NCI-H460 (cell line): ENCODE results near the gene ZNF175. TPM values are rescaled to one million over a fixed set of nuclear protein-coding genes. Genes with fewer than 3 reads are reported as not detected.
"Not testable (repeated sequence)": the region's sequence is repeated elsewhere in the genome, so short reads cannot be mapped to it uniquely, and the experiment has no call there.

Experiments
- DNase-seq: peaks from one replicate; pipeline ENCODE4 v3.0.0-alpha.2; 2016; ENCODE audit warnings: low read depth; ENCODE audit errors: extremely low read depth
- total RNA-seq: library from RNA; depleted of rRNA; stranded (reverse); fragments of >200 nt; shearing (Covaris generic); gene quantifications from 2 replicates; pipeline ENCODE4 v1.2.3, GENCODE V29; 2014; rRNA removed

Gene ZNF175
- total RNA-seq, 1 experiment from 2014 or later: 3.4 TPM

GRCh38 chr19:51626675-51627074, 55.6 kb downstream of the ZNF175 start:
- no peak for DNase-seq

DNA sequence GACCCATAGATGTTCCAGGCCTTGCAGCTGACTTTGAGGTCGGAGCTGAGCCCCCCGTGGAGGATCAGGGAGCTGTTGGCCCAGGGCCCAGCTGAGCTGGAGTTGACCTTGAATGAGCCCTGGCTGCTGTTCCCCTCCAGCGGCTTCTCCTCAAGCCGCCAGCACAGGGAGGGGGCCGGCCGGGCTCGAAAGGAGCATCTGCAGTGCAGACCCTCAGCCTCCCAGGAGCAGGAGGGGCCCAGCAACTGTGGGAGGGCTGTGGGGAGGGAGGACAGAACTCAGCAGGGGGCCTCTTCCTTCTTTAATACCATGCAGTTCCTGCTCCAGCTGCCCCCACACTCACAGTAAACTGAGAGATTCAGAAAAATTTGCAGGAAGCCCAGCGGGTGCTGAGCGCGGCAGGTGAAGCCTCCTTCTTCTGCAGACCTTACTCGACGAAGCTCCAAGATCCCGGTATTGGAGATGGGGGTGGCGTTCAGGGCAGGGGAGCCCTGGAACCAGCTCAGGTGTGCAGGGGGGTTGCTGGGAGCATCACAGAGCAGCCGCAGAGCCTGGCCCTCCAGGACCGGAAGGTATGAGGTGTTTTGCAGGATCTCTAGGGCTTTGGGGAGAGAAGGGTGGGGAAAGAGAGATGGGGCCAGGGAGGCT, 56.5 kb downstream of the ZNF175 start:
- no peak for DNase-seq

DNA sequence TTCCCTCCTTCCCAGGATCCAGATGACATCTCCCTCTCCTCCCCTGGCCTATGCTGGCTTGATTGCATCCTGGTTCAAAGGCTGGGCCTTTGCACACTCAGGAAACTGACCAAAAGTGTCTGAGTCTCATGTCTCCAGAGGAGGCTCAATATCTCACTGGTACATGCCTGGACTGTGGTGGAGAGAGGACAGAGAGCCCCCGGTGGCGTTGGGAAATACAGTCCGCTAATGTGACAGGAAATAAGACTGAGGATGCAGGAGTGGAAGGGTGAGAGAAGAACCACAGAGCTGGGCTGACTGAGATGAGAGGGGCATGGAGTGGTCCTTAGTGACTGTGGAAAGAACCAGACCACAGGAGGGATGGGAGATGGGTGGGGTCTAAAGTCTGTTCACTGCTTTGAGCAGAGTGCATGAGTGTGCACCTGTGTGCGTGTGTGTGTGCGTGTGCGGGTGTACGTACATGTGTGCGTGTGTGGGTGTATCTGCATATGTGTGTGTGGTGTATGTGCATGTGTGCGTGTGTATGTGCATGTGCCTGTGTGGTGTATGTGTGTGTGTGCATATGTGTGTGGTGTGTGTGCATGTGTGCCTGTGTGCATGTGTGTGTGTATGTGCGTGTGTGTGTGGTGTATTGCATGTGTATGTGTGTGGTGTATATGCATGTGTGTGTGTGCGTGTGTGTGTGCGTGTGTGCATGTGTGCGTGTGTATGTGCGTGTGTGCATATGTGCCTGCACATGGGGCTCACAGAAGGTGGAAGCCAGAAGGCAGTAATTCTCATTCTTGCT, 57.3 kb downstream of the ZNF175 start:
- DNase-seq: no peak

DNA sequence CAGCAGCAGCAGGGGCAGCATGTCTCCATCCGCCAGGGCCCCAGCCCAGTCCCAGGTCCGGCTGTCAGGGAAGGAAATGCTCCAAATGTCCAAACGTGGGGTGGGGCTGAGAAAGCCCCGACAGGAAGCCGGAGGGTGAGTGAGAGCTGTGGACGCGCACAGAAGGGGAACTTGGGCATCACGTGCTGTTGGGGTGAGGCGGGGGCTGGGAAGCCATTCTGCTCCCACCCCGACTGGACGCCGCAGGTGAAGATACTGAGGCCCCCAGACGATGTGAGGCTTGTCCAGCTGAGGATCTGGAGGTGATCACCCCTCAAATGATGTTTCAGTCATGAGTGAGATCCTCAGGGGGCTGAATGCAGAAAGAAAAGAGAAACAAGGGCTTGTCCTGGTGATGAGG, 59.2 kb downstream of the ZNF175 start, which contains the start of gene SIGLEC5:
TSS of gene SIGLEC5 (minus strand) at position 87 of the 400 bp plus-strand sequence. CDS start at position 21, 66 bp downstream.
- DNase-seq: not testable (repeated sequence)

DNA sequence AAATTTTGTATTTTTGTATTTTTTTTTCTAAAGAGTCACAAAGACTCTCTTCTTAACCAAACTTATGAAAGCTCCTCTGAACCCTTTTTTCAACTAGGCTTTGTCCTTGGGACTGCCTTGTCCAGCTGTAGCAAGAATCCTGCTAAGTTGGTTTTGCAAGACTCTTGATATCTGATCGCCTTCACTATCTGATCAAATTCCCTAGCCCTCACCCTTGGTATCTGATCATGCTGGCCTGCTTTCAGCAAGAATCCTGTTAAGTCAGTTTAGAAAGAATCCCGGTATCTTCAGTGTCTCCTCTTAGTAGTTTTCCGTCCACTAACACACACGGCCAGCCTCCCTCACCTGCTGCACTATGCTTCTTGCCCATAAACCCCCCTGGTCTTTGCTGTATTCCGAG, 61.0 kb downstream of the ZNF175 start:
- DNase-seq: no peak

GRCh38 chr19:51637362-51637978, 66.4 kb downstream of the ZNF175 start:
- DNase-seq: peak; percentile 5

GRCh38 chr19:51639916-51640315, 68.8 kb downstream of the ZNF175 start:
- DNase-seq: no peak

- no peak for DNase-seq
Measured at GRCh38 chr19:51640386-51640785, 69.3 kb downstream of the ZNF175 start.

GRCh38 chr19:51641648-51642047, 70.6 kb downstream of the ZNF175 start:
- no peak for DNase-seq

Other genes with a start within 250 kb of the ZNF175 start
- 1.2 and 1.6 TPM in 2 replicates for gene VSIG10L, start 229.1 kb upstream of the ZNF175 start, total RNA-seq
- 77.3 and 88.4 TPM in 2 replicates for gene ETFB, start 204.9 kb upstream of the ZNF175 start, total RNA-seq
- 0.27 and 1.2 TPM in 2 replicates for gene CLDND2, start 202.3 kb upstream of the ZNF175 start, total RNA-seq
- gene NKG7, start 198.6 kb upstream of the ZNF175 start, total RNA-seq: not detected in 2 replicates
- gene LIM2, start 183.3 kb upstream of the ZNF175 start, total RNA-seq: not detected in 2 replicates
- gene C19orf84, start 180.7 kb upstream of the ZNF175 start, total RNA-seq: not detected in 2 replicates
- not detected in 2 replicates for gene SIGLEC10, start 153.6 kb upstream of the ZNF175 start, total RNA-seq
- gene SIGLEC8, start 112.8 kb upstream of the ZNF175 start, total RNA-seq: not detected in 2 replicates
- gene CEACAM18, start 92.7 kb upstream of the ZNF175 start, total RNA-seq: not detected in 2 replicates
- not detected in 2 replicates for gene SIGLEC12, start 69.5 kb upstream of the ZNF175 start, total RNA-seq
- not detected in 2 replicates for gene SIGLEC6, start 39.6 kb upstream of the ZNF175 start, total RNA-seq
- gene SIGLEC5, start 59.1 kb downstream of the ZNF175 start, total RNA-seq: not detected in 2 replicates
- not detected in 2 replicates for gene SIGLEC14, start 75.5 kb downstream of the ZNF175 start, total RNA-seq
- 3.5 and 4.7 TPM in 2 replicates for gene SPACA6, start 122.0 kb downstream of the ZNF175 start, total RNA-seq
- not detected in 2 replicates for gene HAS1, start 152.7 kb downstream of the ZNF175 start, total RNA-seq
- gene FPR1, start 180.6 kb downstream of the ZNF175 start, total RNA-seq: not detected in 2 replicates
- gene FPR2, start 189.9 kb downstream of the ZNF175 start, total RNA-seq: not detected in 2 replicates
- gene FPR3, start 223.9 kb downstream of the ZNF175 start, total RNA-seq: not detected in 2 replicates